ENCODE measurements around the gene FREM1. TPM values are rescaled to one million over a fixed set of nuclear protein-coding genes. Genes with fewer than 3 reads are reported as not detected.

FREM1 gene
- total and polyA plus RNA-seq, 2 of the 4 experiments (the other 2 are of a cell fraction) = under 0.01 TPM; not detected in 1

GRCh38 chr9:14780251-14780650, 130.0 kb downstream of the FREM1 start:
- no peaks in the 10 kb centered on the region for H3K4me1 ChIP-seq (ENCODE audit: control insufficient read depth, insufficient read depth, low read length)
- no peak overlapping the region for H4K5ac ChIP-seq (ENCODE audit: low read depth, low read length)
- H2AK9ac ChIP-seq (replicated peaks; ENCODE audit: low read depth, low read length, poor library complexity) = no peak overlapping the region
- ATAC-seq (ENCODE audit: low read depth) = no peak
- H2AK5ac ChIP-seq (ENCODE audit: low read depth, low read length) = no peak overlapping the region
- H3K27ac ChIP-seq (ENCODE audit: insufficient read depth, low read length) = no peak overlapping the region
- no peak overlapping the region for H2BK5ac ChIP-seq (ENCODE audit: low read depth, low read length, poor library complexity, severe bottlenecking)
- dilution Hi-C loops (cut with HindIII; ENCODE audit: low sequenced_read_pairs, unreplicated experiment) (no loop called here), intact Hi-C loops (cut with micrococcal nuclease) (no loop called here), in situ Hi-C loops (cut with MboI; ENCODE audit: low sequenced_read_pairs) (no loop called here)
- H3K4me3 ChIP-seq (ENCODE audit: insufficient read depth, low read depth, low read length) = no peak overlapping the region
- no peaks in the 10 kb centered on the region for H4K20me1 ChIP-seq (ENCODE audit: insufficient read depth, low read length)
- no peak overlapping the region for H3K4ac ChIP-seq (ENCODE audit: low read depth, low read length)
- no peak overlapping the region for H2AFZ ChIP-seq (replicated peaks; ENCODE audit: low read length, poor library complexity)
- ChIA-PET CTCF (interaction anchor here (1.4 kb wide), 1 partner anchor 12 kb away, joined by 6 read pairs; no protein-coding TSS in a partner anchor), POLR2A (ENCODE audit: unreplicated experiment) (no interaction called here)
- no peak overlapping the region for H3K23ac ChIP-seq (ENCODE audit: low read depth, low read length)
- H2BK20ac ChIP-seq (ENCODE audit: low read depth, low read length) = no peak overlapping the region
- no peak for DNase-seq
- H4K8ac ChIP-seq (ENCODE audit: low read depth in 2 of 2, low read length in 2 of 2) = no peak overlapping the region
- no peak overlapping the region for H3K56ac ChIP-seq (ENCODE audit: extremely low read depth, insufficient read depth, low read length)
- no peaks in the 10 kb centered on the region for H3K9me1 ChIP-seq (ENCODE audit: insufficient read depth, low read length)
- H3K9ac ChIP-seq (ENCODE audit: low read depth, low read length) = no peak overlapping the region
- TF ChIP-seq NFE2L2 (IDR thresholded peaks at IDR 0.05; ENCODE audit: low read depth, low read length) (no peak), BHLHE40 (IDR thresholded peaks at IDR 0.05; ENCODE audit: low read depth, low read length) (no peak), POLR2A (IDR thresholded peaks at IDR 0.05; ENCODE audit: low read depth, low read length) (no peak), MXI1 (IDR thresholded peaks at IDR 0.05; ENCODE audit: borderline replicate concordance, low read depth, low read length) (no peak), MAZ (IDR thresholded peaks at IDR 0.05; ENCODE audit: borderline replicate concordance, low read depth, low read length) (no peak), MAFK (IDR thresholded peaks at IDR 0.05; ENCODE audit: low read depth, low read length) (no peak), RCOR1 (IDR thresholded peaks at IDR 0.05; ENCODE audit: insufficient replicate concordance, low read length) (no peak), CEBPB (IDR thresholded peaks at IDR 0.05; ENCODE audit: low read depth, low read length) (no peak), RFX5 (IDR thresholded peaks at IDR 0.05; ENCODE audit: low read depth, low read length) (no peak), RAD21 (IDR thresholded peaks at IDR 0.05; ENCODE audit: low read length) (no peak), SMC3 (IDR thresholded peaks at IDR 0.05; ENCODE audit: low read depth, low read length) (no peak), FOS (IDR thresholded peaks at IDR 0.05; ENCODE audit: low read depth, low read length) (no peak), CTCF (conservative IDR thresholded peaks at IDR 0.05; ENCODE audit: low read depth, low read length) (no peak), CHD1 (IDR thresholded peaks at IDR 0.05; ENCODE audit: low read depth, low read length) (no peak)
- TF ChIP-seq, protein P1, sequence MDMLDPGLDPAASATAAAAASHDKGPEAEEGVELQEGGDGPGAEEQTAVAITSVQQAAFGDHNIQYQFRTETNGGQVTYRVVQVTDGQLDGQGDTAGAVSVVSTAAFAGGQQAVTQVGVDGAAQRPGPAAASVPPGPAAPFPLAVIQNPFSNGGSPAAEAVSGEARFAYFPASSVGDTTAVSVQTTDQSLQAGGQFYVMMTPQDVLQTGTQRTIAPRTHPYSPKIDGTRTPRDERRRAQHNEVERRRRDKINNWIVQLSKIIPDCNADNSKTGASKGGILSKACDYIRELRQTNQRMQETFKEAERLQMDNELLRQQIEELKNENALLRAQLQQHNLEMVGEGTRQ (IDR thresholded peaks at IDR 0.05; ENCODE audit: low read depth, low read length) = no peak
- TF ChIP-seq, protein P2, sequence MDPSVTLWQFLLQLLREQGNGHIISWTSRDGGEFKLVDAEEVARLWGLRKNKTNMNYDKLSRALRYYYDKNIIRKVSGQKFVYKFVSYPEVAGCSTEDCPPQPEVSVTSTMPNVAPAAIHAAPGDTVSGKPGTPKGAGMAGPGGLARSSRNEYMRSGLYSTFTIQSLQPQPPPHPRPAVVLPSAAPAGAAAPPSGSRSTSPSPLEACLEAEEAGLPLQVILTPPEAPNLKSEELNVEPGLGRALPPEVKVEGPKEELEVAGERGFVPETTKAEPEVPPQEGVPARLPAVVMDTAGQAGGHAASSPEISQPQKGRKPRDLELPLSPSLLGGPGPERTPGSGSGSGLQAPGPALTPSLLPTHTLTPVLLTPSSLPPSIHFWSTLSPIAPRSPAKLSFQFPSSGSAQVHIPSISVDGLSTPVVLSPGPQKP (IDR thresholded peaks at IDR 0.05; ENCODE audit: borderline replicate concordance, low read depth, low read length) = no peak
- no peak overlapping the region for H2BK15ac ChIP-seq (ENCODE audit: low read depth, low read length)
- H3K9me3 ChIP-seq (ENCODE audit: control insufficient read depth, insufficient read depth, low read length) = no peaks in the 10 kb centered on the region
- H3K18ac ChIP-seq (ENCODE audit: low read depth, low read length) = no peak overlapping the region
- H2BK120ac ChIP-seq (ENCODE audit: low read depth, low read length) = no peak overlapping the region
- no TSS peak for BruUV-seq (replicated peaks)
- no peaks in the 10 kb centered on the region for H3K36me3 ChIP-seq (ENCODE audit: control insufficient read depth, insufficient read depth, low read length)
- WGBS, 2 experiments (ENCODE audit: extremely low coverage in 2 of 2, insufficient read length in 1 of 2) = no CpG with 5 or more reads among the region's 5 CpGs
- no peak overlapping the region for H3K4me2 ChIP-seq (ENCODE audit: low read depth, low read length)
- H3K79me1 ChIP-seq (ENCODE audit: low read depth in 1 of 2, low read length in 2 of 2) = no peaks in the 10 kb centered on the region
- H3K27me3 ChIP-seq (ENCODE audit: control insufficient read depth, insufficient read depth, low read length) = no peaks in the 10 kb centered on the region
- H3K14ac ChIP-seq (replicated peaks; ENCODE audit: low read depth, low read length) = no peak overlapping the region
- no peak overlapping the region for H4K91ac ChIP-seq (ENCODE audit: insufficient read depth, low read depth, low read length)

Measured in IMR-90 (cell line).